GM19238 (cell line): ENCODE data around the gene ADARB2.
"Not testable (repeated sequence)": the region's sequence is repeated elsewhere in the genome, so short reads cannot be mapped to it uniquely, and the experiment has no call there.

Experiments used
- DNase-seq: peaks from one replicate; pipeline ENCODE4 v3.0.0; 2011; ENCODE audit warnings: low spot score; ENCODE audit not compliant: insufficient read length

The ADARB2 gene

DNA sequence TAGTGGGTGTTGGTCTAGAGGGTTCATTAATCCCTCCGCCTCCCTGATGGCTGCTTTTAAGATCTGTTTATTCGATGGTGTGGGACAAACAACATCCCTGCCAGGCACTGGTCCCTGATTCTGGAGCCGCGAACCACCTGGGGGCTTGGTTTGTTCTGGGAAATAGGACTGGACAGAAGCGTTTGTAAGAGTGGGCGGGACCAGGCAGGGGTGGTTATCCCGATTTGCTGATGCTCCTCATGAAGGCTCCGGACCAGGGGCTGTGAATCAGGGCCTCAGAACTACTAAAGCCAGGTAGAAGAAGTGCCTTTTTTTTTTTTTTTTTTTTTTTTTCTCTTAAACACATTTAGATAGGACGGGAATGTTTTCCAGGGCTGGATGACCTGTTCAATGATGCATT lies 407.7 kb downstream of the ADARB2 start:
- DNase-seq, result no peak

- no peak for DNase-seq
These were observed 408.2 kb downstream of the ADARB2 start for GRCh38 chr10:1328981-1329614.

DNA sequence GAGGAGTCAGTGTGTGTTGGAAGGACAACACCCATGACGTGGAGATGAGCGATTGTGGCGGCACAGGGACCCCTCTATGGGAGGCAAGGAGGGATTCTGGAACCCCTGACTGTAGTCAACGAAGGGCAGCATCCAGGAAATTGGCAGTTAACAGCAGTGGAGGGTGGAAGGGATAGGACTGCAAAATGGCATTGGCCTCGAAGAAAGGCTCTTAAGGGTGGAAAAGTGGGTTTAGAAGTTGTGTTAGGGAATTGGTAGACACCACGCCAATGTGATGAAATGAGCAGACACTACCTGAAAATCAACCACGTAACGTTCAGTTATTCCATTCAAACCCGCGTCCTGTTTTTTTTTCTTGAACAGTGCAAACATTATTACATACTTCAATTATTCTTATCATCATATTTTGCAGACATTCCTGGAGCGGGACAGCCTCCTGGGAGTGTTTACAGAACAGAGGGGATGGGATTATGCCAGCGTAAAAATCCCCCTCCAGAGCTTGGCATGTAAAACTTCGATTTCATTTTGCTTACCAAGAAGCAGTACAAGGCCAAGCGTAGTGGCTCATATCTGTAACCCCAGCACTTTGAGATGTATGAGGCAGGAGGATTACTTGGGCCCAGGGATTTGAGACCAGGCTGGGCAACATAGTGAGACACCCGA lies 409.0 kb downstream of the ADARB2 start:
- no peak for DNase-seq

DNA sequence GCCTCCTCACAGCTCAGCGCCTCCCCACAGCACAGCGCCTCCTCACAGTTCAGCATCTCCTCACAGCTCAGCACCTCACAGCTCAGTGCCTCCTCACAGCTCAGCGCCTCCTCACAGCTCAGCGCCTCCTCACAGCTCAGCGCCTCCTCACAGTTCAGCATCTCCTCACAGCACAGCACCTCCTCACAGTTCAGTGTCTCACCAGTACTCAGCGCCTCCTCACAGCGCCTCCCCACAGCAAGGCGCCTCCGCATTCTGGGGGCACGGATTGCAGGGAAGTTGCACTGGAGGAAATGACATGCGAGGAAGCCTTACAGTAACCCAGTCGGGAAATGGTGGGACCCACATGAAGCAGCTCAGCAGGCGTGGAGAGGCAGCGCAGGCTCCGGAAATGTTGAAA lies 409.6 kb downstream of the ADARB2 start:
- DNase-seq, result no peak

DNA sequence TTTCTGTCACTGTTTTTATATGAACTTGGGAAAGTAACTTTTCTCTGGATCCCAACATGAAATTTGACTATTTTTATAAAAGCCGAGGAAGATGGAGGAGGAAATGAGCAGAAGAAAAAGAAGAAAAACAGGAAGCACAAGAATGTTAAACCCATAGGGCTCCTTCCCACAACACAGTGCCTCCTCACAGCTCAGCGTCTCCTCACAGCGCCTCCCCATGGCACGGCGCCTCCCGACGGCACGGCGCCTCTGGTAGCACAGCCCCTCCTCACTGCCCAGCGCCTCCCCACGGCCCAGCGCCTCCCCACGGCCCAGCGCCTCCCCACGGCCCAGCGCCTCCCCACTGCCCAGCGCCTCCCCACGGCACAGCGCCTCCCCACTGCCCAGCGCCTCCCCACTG lies 410.8 kb downstream of the ADARB2 start:
- DNase-seq, result not testable (repeated sequence)

DNA sequence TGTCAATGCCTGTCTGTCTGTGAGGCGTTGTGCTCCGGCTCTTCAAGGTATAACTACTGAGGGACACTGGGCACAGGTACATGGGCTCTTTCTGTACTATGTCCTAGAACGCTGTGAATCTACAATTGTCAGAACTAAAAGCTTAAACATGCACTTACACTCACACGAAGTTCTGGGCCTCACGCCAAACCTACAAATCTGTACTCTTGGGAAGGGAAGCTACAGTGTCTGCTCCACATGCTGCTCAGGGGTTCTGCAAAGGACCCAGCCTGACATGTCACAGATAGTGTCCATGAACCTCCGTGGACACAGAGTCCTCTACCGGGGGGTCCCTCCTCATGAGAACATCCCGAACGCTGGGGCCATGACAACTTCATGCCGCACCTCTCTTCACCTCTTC lies 412.4 kb downstream of the ADARB2 start:
- no peak for DNase-seq

- DNase-seq, result no peak
These were observed 413.4 kb downstream of the ADARB2 start for GRCh38 chr10:1323951-1324350.

- DNase-seq, result no peak
These were observed 416.5 kb downstream of the ADARB2 start for GRCh38 chr10:1320739-1321320.

GRCh38 chr10:1316809-1317143 lies 420.5 kb downstream of the ADARB2 start:
- DNase-seq, result no peak

DNA sequence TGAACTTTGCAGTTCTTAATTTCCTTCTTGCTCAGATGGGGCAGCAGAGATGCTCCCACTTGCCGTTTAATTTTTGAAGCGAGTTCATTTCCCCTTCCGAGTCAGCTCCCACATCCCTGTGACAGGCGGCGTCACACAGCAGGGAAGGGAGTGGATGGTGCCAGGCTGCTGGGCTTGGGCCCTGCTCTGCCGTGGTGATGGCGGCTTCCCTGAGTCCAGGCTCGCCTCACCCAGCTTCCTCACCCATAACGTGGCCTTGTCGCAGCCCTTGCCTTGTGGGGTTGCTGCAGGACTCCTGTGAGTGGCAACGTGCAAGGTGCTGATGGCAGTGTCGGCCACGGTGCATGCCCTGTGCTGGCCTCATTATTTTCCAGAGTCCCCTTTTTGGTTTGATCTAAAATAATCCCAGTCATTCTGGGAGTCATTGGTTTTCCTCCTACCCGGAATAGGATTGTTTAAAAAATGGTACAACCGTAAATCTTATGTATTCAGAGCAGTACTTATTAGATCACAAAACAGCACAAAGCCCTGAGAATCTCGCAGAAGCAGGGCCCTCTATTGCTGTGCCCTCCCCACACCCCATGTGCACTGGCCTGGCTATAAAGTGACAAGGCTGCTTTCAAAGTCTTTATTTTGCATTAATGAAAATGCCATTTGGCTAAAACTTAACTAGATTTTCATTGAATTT lies 421.1 kb downstream of the ADARB2 start:
- no peak for DNase-seq

DNA sequence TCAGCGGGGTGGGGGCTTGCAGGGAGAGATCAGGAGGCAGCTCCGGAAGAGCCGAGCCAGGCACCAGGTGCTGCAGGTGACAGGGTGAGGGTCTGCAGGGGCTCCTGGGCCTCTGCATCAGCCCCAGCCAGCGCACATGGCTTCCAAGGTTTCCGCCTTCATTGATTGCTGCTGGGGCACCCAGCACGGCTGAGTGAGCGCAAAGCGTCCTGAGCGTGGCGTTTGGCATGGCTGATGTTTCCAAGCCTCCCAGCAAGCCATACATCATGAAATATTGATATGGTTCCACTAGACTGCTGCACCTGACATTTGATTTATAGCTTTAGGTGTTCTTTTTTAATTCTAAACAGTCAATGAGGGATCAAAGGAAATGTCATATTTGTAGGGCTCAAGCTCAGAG lies 422.1 kb downstream of the ADARB2 start:
- no peak for DNase-seq

DNA sequence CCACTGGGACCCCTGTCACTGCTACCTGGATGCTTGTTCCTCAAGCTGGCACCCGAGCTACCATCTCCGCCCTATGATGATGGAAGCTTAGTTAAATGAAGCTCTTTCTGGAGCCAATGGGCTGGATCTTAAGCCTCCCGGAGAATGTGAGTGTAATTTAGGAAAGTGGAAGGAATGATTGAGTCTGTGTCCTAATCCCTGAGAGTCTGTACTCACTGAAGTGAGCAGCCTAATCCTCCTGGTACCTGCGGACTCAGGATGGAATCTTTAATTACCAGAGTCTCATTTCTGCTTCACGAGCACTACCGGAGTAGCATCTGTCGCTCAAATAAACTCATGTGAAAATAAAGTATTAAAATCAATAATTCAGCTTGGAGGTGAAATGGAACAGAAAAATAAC lies 425.6 kb downstream of the ADARB2 start:
- DNase-seq, result no peak

GRCh38 chr10:1310271-1310789 lies 427.0 kb downstream of the ADARB2 start:
- DNase-seq, result no peak

- no peak for DNase-seq
These were observed 427.6 kb downstream of the ADARB2 start for GRCh38 chr10:1309617-1310270.

DNA sequence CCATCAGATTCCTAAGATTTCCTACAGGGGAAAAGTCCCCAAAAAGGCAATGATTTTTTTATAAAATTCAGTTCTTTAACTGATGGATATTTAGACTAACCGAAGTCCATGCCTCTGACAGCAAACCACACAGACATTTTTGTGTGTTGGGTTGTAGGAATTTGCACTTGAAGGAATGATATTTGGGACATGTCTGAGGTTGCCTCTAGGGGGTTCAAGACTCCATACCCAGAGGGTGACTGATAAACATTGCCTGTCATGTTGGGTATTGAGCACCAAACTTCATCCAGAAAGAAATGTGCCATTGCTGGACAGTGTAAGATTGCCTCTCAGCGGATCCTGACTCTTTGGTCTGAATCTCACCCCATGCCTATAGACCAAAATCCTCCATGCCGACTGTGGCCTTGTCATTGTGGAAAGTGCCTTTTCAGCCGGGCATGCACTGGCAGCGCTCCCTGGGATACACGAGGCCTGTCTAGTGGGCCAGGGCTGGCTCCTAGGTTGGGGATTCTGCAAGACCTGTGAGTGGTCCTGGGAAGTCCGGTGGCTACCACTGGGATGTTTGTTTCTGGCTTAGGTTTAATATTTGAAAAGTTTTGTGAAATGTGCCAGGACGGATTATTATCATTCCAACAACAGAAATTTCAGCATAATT lies 428.2 kb downstream of the ADARB2 start:
- no peak for DNase-seq

DNA sequence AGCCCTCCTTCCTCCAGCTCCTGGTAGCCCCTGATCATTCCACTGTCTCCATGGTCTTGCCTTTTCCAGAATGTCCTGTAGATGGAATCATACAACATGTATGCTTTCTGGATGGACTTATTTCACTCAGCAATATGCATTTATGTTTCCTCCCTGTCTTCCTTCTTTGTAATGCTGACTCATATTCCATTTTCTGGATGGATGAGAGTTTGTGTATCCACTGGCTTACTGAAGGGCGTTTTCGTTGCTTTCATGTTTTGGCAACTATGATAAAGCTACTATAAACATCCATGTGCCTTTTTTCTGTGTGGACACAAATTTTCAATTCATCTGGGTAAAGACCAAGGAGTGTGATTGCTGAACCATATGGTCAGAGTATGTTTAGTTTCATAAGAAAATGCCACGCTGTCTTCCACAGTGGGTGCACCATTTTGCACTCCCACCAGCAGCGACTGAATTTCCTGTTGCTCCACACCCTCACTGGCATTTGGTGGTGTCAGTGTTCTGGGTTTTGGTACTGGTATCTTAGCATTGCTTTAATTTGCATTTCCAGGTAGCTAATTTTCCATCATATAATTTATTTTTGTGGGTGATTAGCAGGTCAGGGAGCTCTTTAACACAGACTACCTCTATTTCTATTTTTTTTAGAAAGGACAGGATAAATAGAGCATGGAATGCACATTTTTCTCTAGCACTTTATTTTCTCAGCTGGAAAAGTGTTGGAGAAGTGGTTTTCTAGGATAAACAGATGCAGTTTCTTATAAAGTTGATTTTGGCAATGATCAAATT lies 429.0 kb downstream of the ADARB2 start:
- no peak for DNase-seq

- DNase-seq, result no peak
These were observed 436.2 kb downstream of the ADARB2 start for GRCh38 chr10:1301143-1301542.

- no peak for DNase-seq
These were observed 437.1 kb downstream of the ADARB2 start for GRCh38 chr10:1300218-1300617.

- DNase-seq, result no peak
These were observed 438.1 kb downstream of the ADARB2 start for GRCh38 chr10:1299041-1299726.
